Measurements from ENCODE around the gene NUCB2. TPM values are rescaled to one million over a fixed set of nuclear protein-coding genes. Genes with fewer than 3 reads are reported as not detected.

NUCB2 gene
- total RNA-seq, 1 donor from 2014 or later: 101 TPM

- no peak for DNase-seq
- no peaks in the 10 kb centered on the region for H3K4me1 ChIP-seq
- no peak for TF ChIP-seq CTCF (IDR thresholded peaks at IDR 0.05; ENCODE audit: borderline replicate concordance)
- H3K9me3 ChIP-seq (replicated peaks): peaks cover 60% of the 10 kb centered on the region
- H3K4me3 ChIP-seq: no peak overlapping the region
- H3K27ac ChIP-seq (replicated peaks): no peak overlapping the region
- intact Hi-C loops (cut with micrococcal nuclease): no loop called here
- H3K36me3 ChIP-seq: peaks cover 69% of the 10 kb centered on the region
- no peaks in the 10 kb centered on the region for H3K27me3 ChIP-seq (ENCODE audit: low read depth)
These were observed 92.6 kb downstream of the NUCB2 start for GRCh38 chr11:17369094-17369493.

- Histone ChIP-seq H3K36me3 (peaks cover 70% of the 10 kb centered on the region), H3K4me3 (no peak overlapping the region), H3K9me3 (replicated peaks) (peaks cover 64% of the 10 kb centered on the region), H3K27me3 (ENCODE audit: low read depth) (no peaks in the 10 kb centered on the region), H3K4me1 (no peaks in the 10 kb centered on the region), H3K27ac (replicated peaks) (no peak overlapping the region)
- TF ChIP-seq CTCF (IDR thresholded peaks at IDR 0.05; ENCODE audit: borderline replicate concordance): no peak
- no peak for DNase-seq
- intact Hi-C loops (cut with micrococcal nuclease): no loop called here
These were observed 93.2 kb downstream of the NUCB2 start for GRCh38 chr11:17369684-17370243.

- H3K9me3 ChIP-seq (replicated peaks): peaks cover 64% of the 10 kb centered on the region
- H3K27ac ChIP-seq (replicated peaks): no peak overlapping the region
- peaks cover 9% of the 10 kb centered on the region for H3K4me1 ChIP-seq
- TF ChIP-seq CTCF (IDR thresholded peaks at IDR 0.05; ENCODE audit: borderline replicate concordance): no peak
- no peak for DNase-seq
- no peaks in the 10 kb centered on the region for H3K27me3 ChIP-seq (ENCODE audit: low read depth)
- peaks cover 70% of the 10 kb centered on the region for H3K36me3 ChIP-seq
- no peak overlapping the region for H3K4me3 ChIP-seq
- intact Hi-C loops (cut with micrococcal nuclease): no loop called here
These were observed 95.1 kb downstream of the NUCB2 start for GRCh38 chr11:17371614-17372013.

GRCh38 chr11:17375547-17375946, 99.0 kb downstream of the NUCB2 start:
- TF ChIP-seq CTCF (IDR thresholded peaks at IDR 0.05; ENCODE audit: borderline replicate concordance): no peak
- no peaks in the 10 kb centered on the region for H3K27me3 ChIP-seq (ENCODE audit: low read depth)
- H3K36me3 ChIP-seq: peaks cover 36% of the 10 kb centered on the region
- no peak overlapping the region for H3K27ac ChIP-seq (replicated peaks)
- intact Hi-C loops (cut with micrococcal nuclease): no loop called here
- H3K4me3 ChIP-seq: no peak overlapping the region
- H3K9me3 ChIP-seq (replicated peaks): peaks cover 46% of the 10 kb centered on the region
- DNase-seq: no peak
- H3K4me1 ChIP-seq: peaks cover 23% of the 10 kb centered on the region

- H3K9me3 ChIP-seq (replicated peaks): peaks cover 36% of the 10 kb centered on the region
- H3K4me3 ChIP-seq: no peak overlapping the region
- intact Hi-C loops (cut with micrococcal nuclease): no loop called here
- H3K4me1 ChIP-seq: peaks cover 23% of the 10 kb centered on the region
- no peak overlapping the region for H3K27ac ChIP-seq (replicated peaks)
- H3K36me3 ChIP-seq: peaks cover 27% of the 10 kb centered on the region
- no peak for TF ChIP-seq CTCF (IDR thresholded peaks at IDR 0.05; ENCODE audit: borderline replicate concordance)
- no peak for DNase-seq
- no peaks in the 10 kb centered on the region for H3K27me3 ChIP-seq (ENCODE audit: low read depth)
These were observed 100.0 kb downstream of the NUCB2 start for GRCh38 chr11:17376493-17376892.

All from left ventricle myocardium inferior (tissue), 1 donor.